Activated CD8-positive, alpha-beta memory T cell treated with anti-CD3 and anti-CD28 coated beads for 36 hours (primary cell): ENCODE measurements around the gene CBFA2T2. TPM values are rescaled to one million over a fixed set of nuclear protein-coding genes. Genes with fewer than 3 reads are reported as not detected.
"Not testable (repeated sequence)": the region's sequence is repeated elsewhere in the genome, so short reads cannot be mapped to it uniquely, and the experiment has no call there.

Source experiments
- CTCF ChIA-PET: fragments of 350-600 bp; sonication (Branson Sonifier 250); formaldehyde crosslinking; loops from one replicate; lab custom pipeline; 2021; ENCODE audit warnings: antibody characterized with exemption; lab: Charles Lee
- POLR2A ChIA-PET: fragments of 350-600 bp; sonication (Branson Sonifier 250); formaldehyde crosslinking; loops from one replicate; lab custom pipeline; 2021; ENCODE audit warnings: antibody characterized with exemption; lab: Charles Lee
- total RNA-seq, 2 experiments: library from RNA; stranded (reverse); gene quantifications; one replicate each; pipeline ENCODE4 v1.2.3, GENCODE V29; 2021

The CBFA2T2 gene
- total RNA-seq, 2 experiments from 2014 or later = 7.1 to 7.4 TPM

GRCh38 chr20:33627577-33628216 lies 137.8 kb downstream of the CBFA2T2 start:
- ChIA-PET CTCF (no interaction called here), POLR2A (interaction anchor here (1.5 kb wide), 1 partner anchor 40 kb away, joined by 3 read pairs; the partner anchor contains the start of gene ACTL10)

- POLR2A ChIA-PET = no interaction called here
- CTCF ChIA-PET = no interaction called here
These were observed 139.6 kb downstream of the CBFA2T2 start for GRCh38 chr20:33629533-33629932.

- ChIA-PET POLR2A (no interaction called here), CTCF (no interaction called here)
These were observed 140.1 kb downstream of the CBFA2T2 start for GRCh38 chr20:33629979-33630378.

GRCh38 chr20:33630507-33630906 lies 140.6 kb downstream of the CBFA2T2 start:
- CTCF ChIA-PET = no interaction called here
- POLR2A ChIA-PET = no interaction called here

- POLR2A ChIA-PET, CTCF ChIA-PET: not testable (repeated sequence)
These were observed 142.0 kb downstream of the CBFA2T2 start for GRCh38 chr20:33631910-33632309.

- POLR2A ChIA-PET = no interaction called here
- CTCF ChIA-PET = no interaction called here
These were observed 145.4 kb downstream of the CBFA2T2 start for GRCh38 chr20:33635341-33635740.

GRCh38 chr20:33636776-33637175 lies 146.9 kb downstream of the CBFA2T2 start:
- CTCF ChIA-PET = no interaction called here
- POLR2A ChIA-PET = no interaction called here

DNA sequence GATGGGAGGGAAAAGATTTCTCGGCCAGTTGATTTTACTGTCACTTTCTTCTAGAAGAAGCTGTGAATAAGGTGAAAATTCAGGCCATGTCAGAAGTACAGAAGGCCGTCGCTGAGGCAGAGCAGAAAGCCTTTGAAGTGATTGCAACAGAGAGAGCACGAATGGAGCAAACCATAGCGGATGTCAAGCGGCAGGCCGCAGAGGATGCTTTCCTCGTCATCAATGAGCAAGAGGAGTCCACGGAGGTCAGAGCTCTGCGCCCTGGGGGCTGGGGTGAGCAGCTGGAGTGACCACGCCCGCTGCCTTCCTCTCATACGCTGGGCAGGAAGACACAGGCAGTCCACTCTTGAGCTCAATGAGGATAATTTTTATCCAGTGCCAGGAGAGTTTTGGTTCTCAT lies 150.4 kb downstream of the CBFA2T2 start:
- ChIA-PET CTCF (interaction anchor here (1.1 kb wide), 1 partner anchor 8 kb away, joined by 4 read pairs; no protein-coding TSS in a partner anchor), POLR2A (no interaction called here)

GRCh38 chr20:33644313-33645071 lies 154.6 kb downstream of the CBFA2T2 start:
- POLR2A ChIA-PET = no interaction called here

GRCh38 chr20:33645072-33645358 lies 155.1 kb downstream of the CBFA2T2 start:
- ChIA-PET POLR2A (no interaction called here), CTCF (no interaction called here)

More at GRCh38 chr20:33644313-33645071, 154.6 kb downstream of the CBFA2T2 start:
- CTCF ChIA-PET = interaction anchor here (0.6 kb wide), 1 partner anchor 1369 kb away, joined by 3 read pairs; no protein-coding TSS in a partner anchor

- POLR2A ChIA-PET = no interaction called here
- CTCF ChIA-PET = no interaction called here
These were observed 155.5 kb downstream of the CBFA2T2 start for GRCh38 chr20:33645396-33645795.

DNA sequence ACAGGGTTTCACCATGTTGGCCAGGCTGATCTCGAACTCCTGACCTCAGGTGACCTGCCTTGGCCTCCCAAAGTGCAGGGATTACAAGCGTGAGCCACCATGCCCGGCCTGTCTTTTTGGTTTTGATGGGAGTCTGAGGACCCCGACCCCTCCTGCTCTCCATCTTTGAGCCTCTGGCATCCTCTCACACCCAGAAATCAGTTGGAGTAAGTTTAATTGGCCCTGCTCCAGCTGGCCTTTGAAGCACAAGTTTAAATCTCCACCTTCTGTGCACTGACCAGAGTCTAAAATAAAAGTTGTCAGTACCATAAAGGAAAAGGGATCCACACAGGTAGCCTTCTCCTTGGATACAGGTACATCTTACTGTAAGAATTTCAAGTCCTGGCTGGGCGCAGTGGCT lies 156.3 kb downstream of the CBFA2T2 start:
- CTCF ChIA-PET = interaction anchor here (0.6 to 0.7 kb wide), 2 partner anchors 61 to 281 kb away, joined by 3 read pairs; no protein-coding TSS in a partner anchor
- POLR2A ChIA-PET = no interaction called here

GRCh38 chr20:33646959-33647602 lies 157.2 kb downstream of the CBFA2T2 start:
- POLR2A ChIA-PET, CTCF ChIA-PET: not testable (repeated sequence)

GRCh38 chr20:33647603-33648395 lies 157.9 kb downstream of the CBFA2T2 start:
- ChIA-PET POLR2A (no interaction called here), CTCF (interaction anchor here (1.1 to 1.6 kb wide), 2 partner anchors 8 to 190 kb away, joined by 4 read pairs; no protein-coding TSS in a partner anchor)

- ChIA-PET POLR2A (no interaction called here), CTCF (interaction anchor here (0.6 to 1.6 kb wide), 4 partner anchors 8 to 191 kb away, joined by 3 to 5 read pairs (median 4); no protein-coding TSS in a partner anchor)
These were observed 158.6 kb downstream of the CBFA2T2 start for GRCh38 chr20:33648396-33649004.

- ChIA-PET CTCF (interaction anchor here (0.6 to 1.6 kb wide), 4 partner anchors 9 to 192 kb away, joined by 3 to 5 read pairs (median 4); no protein-coding TSS in a partner anchor), POLR2A (no interaction called here)
These were observed 159.3 kb downstream of the CBFA2T2 start for GRCh38 chr20:33649201-33649681.

- ChIA-PET CTCF (interaction anchor here (0.9 kb wide), 1 partner anchor 193 kb away, joined by 4 read pairs; no protein-coding TSS in a partner anchor), POLR2A (no interaction called here)
These were observed 160.3 kb downstream of the CBFA2T2 start for GRCh38 chr20:33650111-33650752.
